DND-41 (cell line): ENCODE measurements around the gene MGAT4C.

Source experiments
- EZH2 ChIP-seq: IDR thresholded peaks from 3 replicates; pipeline ENCODE4 v1.6.1; 2012; ENCODE audit warnings: borderline replicate concordance, low read depth, mild to moderate bottlenecking, moderate library complexity, low read length, inconsistent platforms; ENCODE audit not compliant: severe bottlenecking
- TF ChIP-seq, protein P1 (sequence below): IDR thresholded peaks from 2 replicates; pipeline ENCODE4 v1.5.1; 2012; ENCODE audit warnings: borderline replicate concordance, low read length, moderate library complexity, mild to moderate bottlenecking; ENCODE audit not compliant: poor library complexity, severe bottlenecking; ENCODE audit errors: extremely low read depth

DNA sequence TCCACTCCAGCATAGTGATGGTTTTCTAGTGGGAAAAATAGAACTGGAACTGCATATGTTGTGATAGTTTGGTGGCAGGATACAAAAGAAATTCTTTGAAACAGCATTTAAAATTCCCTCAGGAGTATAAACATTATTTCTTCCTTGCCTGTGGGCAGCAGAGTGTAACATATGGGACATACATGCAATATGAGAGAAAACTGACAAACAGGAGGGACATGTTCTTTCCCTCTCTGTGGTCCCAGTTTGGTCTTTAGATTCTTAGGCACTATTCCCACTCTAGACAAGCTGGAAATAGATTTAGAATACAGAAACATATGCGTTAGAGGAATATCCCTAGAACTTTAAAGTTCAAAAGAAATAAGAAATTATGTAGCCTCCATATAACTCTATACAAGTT is 68.0 kb downstream of the MGAT4C start:
- TF ChIP-seq, protein P1, sequence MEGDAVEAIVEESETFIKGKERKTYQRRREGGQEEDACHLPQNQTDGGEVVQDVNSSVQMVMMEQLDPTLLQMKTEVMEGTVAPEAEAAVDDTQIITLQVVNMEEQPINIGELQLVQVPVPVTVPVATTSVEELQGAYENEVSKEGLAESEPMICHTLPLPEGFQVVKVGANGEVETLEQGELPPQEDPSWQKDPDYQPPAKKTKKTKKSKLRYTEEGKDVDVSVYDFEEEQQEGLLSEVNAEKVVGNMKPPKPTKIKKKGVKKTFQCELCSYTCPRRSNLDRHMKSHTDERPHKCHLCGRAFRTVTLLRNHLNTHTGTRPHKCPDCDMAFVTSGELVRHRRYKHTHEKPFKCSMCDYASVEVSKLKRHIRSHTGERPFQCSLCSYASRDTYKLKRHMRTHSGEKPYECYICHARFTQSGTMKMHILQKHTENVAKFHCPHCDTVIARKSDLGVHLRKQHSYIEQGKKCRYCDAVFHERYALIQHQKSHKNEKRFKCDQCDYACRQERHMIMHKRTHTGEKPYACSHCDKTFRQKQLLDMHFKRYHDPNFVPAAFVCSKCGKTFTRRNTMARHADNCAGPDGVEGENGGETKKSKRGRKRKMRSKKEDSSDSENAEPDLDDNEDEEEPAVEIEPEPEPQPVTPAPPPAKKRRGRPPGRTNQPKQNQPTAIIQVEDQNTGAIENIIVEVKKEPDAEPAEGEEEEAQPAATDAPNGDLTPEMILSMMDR = no peak
- no peak for TF ChIP-seq EZH2
